NK-92 (cell line): ENCODE results near the gene SORCS2.

ENCODE experiments used
- DNase-seq: peaks from one replicate; lab custom pipeline; 2025; ENCODE audit not compliant: unreplicated experiment; lab: John Stamatoyannopoulos, UW

SORCS2 gene

GRCh38 chr4:7192252-7193029 is at the start of gene SORCS2:
Gene SORCS2 (plus strand): TSS chr4:7192538.
- no peak for DNase-seq

- DNase-seq: no peak
Observed at GRCh38 chr4:7144374-7145290, 47.7 kb upstream of the SORCS2 start.

- DNase-seq: no peak
Observed at GRCh38 chr4:7145291-7145934, 46.9 kb upstream of the SORCS2 start.

- no peak for DNase-seq
Observed at GRCh38 chr4:7146059-7146785, 46.1 kb upstream of the SORCS2 start.

GRCh38 chr4:7146786-7147115 is 45.6 kb upstream of the SORCS2 start:
- DNase-seq: no peak

- DNase-seq: no peak
Observed at GRCh38 chr4:7147261-7147660, 45.1 kb upstream of the SORCS2 start.

- no peak for DNase-seq
Observed at GRCh38 chr4:7147661-7148310, 44.6 kb upstream of the SORCS2 start.

GRCh38 chr4:7148337-7148736 is 44.0 kb upstream of the SORCS2 start:
- no peak for DNase-seq

GRCh38 chr4:7150036-7150635 is 42.2 kb upstream of the SORCS2 start:
- DNase-seq: no peak

- no peak for DNase-seq
Observed at GRCh38 chr4:7151668-7152227, 40.6 kb upstream of the SORCS2 start.

- no peak for DNase-seq
Observed at GRCh38 chr4:7153711-7154110, 38.6 kb upstream of the SORCS2 start.

GRCh38 chr4:7154351-7154981 is 37.9 kb upstream of the SORCS2 start:
- DNase-seq: no peak

GRCh38 chr4:7155590-7156071 is 36.7 kb upstream of the SORCS2 start:
- no peak for DNase-seq

GRCh38 chr4:7156328-7156727 is 36.0 kb upstream of the SORCS2 start:
- no peak for DNase-seq

GRCh38 chr4:7156761-7157488 is 35.4 kb upstream of the SORCS2 start:
- DNase-seq: no peak

- DNase-seq: no peak
Observed at GRCh38 chr4:7157666-7158065, 34.7 kb upstream of the SORCS2 start.

- no peak for DNase-seq
Observed at GRCh38 chr4:7158081-7158750, 34.1 kb upstream of the SORCS2 start.

- DNase-seq: no peak
Observed at GRCh38 chr4:7158991-7159390, 33.3 kb upstream of the SORCS2 start.
